Superior temporal gyrus (tissue), 1 donor: ENCODE data around the gene PLB1.

ENCODE experiments used
- DNase-seq: peaks from one replicate; pipeline ENCODE4 v3.0.0-alpha.2; 2016; ENCODE audit errors: extremely low spot score

Gene PLB1

GRCh38 chr2:28612131-28612812 lies 116.4 kb downstream of the PLB1 start:
- DNase-seq = no peak

GRCh38 chr2:28613186-28613585 lies 117.3 kb downstream of the PLB1 start:
- DNase-seq = no peak

GRCh38 chr2:28613633-28614501 lies 118.0 kb downstream of the PLB1 start:
- DNase-seq = no peak

GRCh38 chr2:28615706-28616105 lies 119.8 kb downstream of the PLB1 start:
- DNase-seq = no peak

- DNase-seq = no peak
Measured at GRCh38 chr2:28616396-28616999, 120.6 kb downstream of the PLB1 start.

GRCh38 chr2:28617502-28618184 lies 121.8 kb downstream of the PLB1 start:
- no peak for DNase-seq

- DNase-seq = no peak
Measured at GRCh38 chr2:28618221-28619141, 122.6 kb downstream of the PLB1 start.

GRCh38 chr2:28619213-28620196 lies 123.6 kb downstream of the PLB1 start:
- no peak for DNase-seq

GRCh38 chr2:28620291-28620793 lies 124.5 kb downstream of the PLB1 start:
- DNase-seq = no peak

- no peak for DNase-seq
Measured at GRCh38 chr2:28620801-28621171, 124.9 kb downstream of the PLB1 start.

GRCh38 chr2:28621172-28622100 lies 125.6 kb downstream of the PLB1 start:
- DNase-seq = peak; percentile 75

GRCh38 chr2:28622101-28622499 lies 126.2 kb downstream of the PLB1 start:
- DNase-seq = no peak

- no peak for DNase-seq
Measured at GRCh38 chr2:28623582-28624405, 127.9 kb downstream of the PLB1 start.

- no peak for DNase-seq
Measured at GRCh38 chr2:28624436-28624792, 128.6 kb downstream of the PLB1 start.

GRCh38 chr2:28624793-28625701 lies 129.2 kb downstream of the PLB1 start:
- no peak for DNase-seq

GRCh38 chr2:28626376-28626775 lies 130.5 kb downstream of the PLB1 start:
- DNase-seq = no peak
